ENCODE data around the gene ZNF23. TPM values are rescaled to one million over a fixed set of nuclear protein-coding genes. Genes with fewer than 3 reads are reported as not detected.

The ZNF23 gene
- total and polyA plus RNA-seq, 8 donors = 1.2 to 52.6 (median 5.5) TPM

- H3K36me3 ChIP-seq = no peaks in the 10 kb centered on the region
- H3K4me1 ChIP-seq = no peaks in the 10 kb centered on the region
- no peak for TF ChIP-seq EP300 (IDR thresholded peaks at IDR 0.05)
- no peak for TF ChIP-seq POLR2A (IDR thresholded peaks at IDR 0.05)
- TF ChIP-seq POLR2AphosphoS5 (IDR thresholded peaks at IDR 0.05) = no peak
- no peak for TF ChIP-seq CTCF (IDR thresholded peaks at IDR 0.05)
- no peaks in the 10 kb centered on the region for H3K27me3 ChIP-seq
- H3K27ac ChIP-seq = no peak overlapping the region
- H3K9me3 ChIP-seq = no peaks in the 10 kb centered on the region
- WGBS, 5 donors = 49 to 54% (median 53%) methylated on average over 3 of the region's 3 CpGs
- DNase-seq = no peak
- H3K4me3 ChIP-seq = no peak overlapping the region
- intact Hi-C loops (cut with DNase I; ENCODE audit: low total_unique reads) = loop anchor here (5.0 kb wide), 1 partner anchor 89 kb away; no protein-coding TSS in a partner anchor
Observed at GRCh38 chr16:71501547-71501946, 39.5 kb upstream of the ZNF23 start.

- Histone ChIP-seq H3K9me3 (no peaks in the 10 kb centered on the region), H3K4me3 (no peak overlapping the region), H3K27ac (no peak overlapping the region), H3K36me3 (no peaks in the 10 kb centered on the region), H3K4me1 (no peaks in the 10 kb centered on the region), H3K27me3 (no peaks in the 10 kb centered on the region)
- intact Hi-C loops (cut with DNase I; ENCODE audit: low total_unique reads) = loop anchor here (5.0 kb wide), 1 partner anchor 89 kb away; no protein-coding TSS in a partner anchor
- 63 to 86% (median 73%) methylated on average over 2 of the region's 2 CpGs for WGBS, 5 donors
- TF ChIP-seq CTCF (IDR thresholded peaks at IDR 0.05) (no peak), POLR2AphosphoS5 (IDR thresholded peaks at IDR 0.05) (no peak), POLR2A (IDR thresholded peaks at IDR 0.05) (no peak), EP300 (IDR thresholded peaks at IDR 0.05) (no peak)
- no peak for DNase-seq
Observed at GRCh38 chr16:71500964-71501363, 38.9 kb upstream of the ZNF23 start.

GRCh38 chr16:71499775-71500364 is 37.8 kb upstream of the ZNF23 start:
- H3K36me3 ChIP-seq = no peaks in the 10 kb centered on the region
- H3K4me3 ChIP-seq = no peak overlapping the region
- no peaks in the 10 kb centered on the region for H3K9me3 ChIP-seq
- WGBS, 5 donors = 0 to 5% (median 1%) methylated on average over 3 of the region's 3 CpGs
- no peak overlapping the region for H3K27ac ChIP-seq
- H3K27me3 ChIP-seq = no peaks in the 10 kb centered on the region
- no peaks in the 10 kb centered on the region for H3K4me1 ChIP-seq
- no peak for TF ChIP-seq POLR2A (IDR thresholded peaks at IDR 0.05)
- TF ChIP-seq CTCF (IDR thresholded peaks at IDR 0.05) = peak in 5 of 7 experiments; percentile 49 to 68 (median 56)
- TF ChIP-seq POLR2AphosphoS5 (IDR thresholded peaks at IDR 0.05) = no peak
- no peak for TF ChIP-seq EP300 (IDR thresholded peaks at IDR 0.05)
- DNase-seq = peak in 1 of 2 donors; percentile 83
- intact Hi-C loops (cut with DNase I; ENCODE audit: low total_unique reads) = loop anchor here (5.0 kb wide), 1 partner anchor 88 kb away; no protein-coding TSS in a partner anchor

- no peak for TF ChIP-seq EP300 (IDR thresholded peaks at IDR 0.05)
- TF ChIP-seq POLR2AphosphoS5 (IDR thresholded peaks at IDR 0.05) = no peak
- TF ChIP-seq CTCF (IDR thresholded peaks at IDR 0.05) = no peak
- TF ChIP-seq POLR2A (IDR thresholded peaks at IDR 0.05) = no peak
- H3K36me3 ChIP-seq = no peaks in the 10 kb centered on the region
- H3K27ac ChIP-seq = no peak overlapping the region
- intact Hi-C loops (cut with DNase I; ENCODE audit: low total_unique reads) = no loop called here
- WGBS, 5 donors = 78 to 94% (median 87%) methylated on average over 3 of the region's 3 CpGs
- H3K4me3 ChIP-seq = no peak overlapping the region
- no peak for DNase-seq
- no peaks in the 10 kb centered on the region for H3K4me1 ChIP-seq
- no peaks in the 10 kb centered on the region for H3K9me3 ChIP-seq
- no peaks in the 10 kb centered on the region for H3K27me3 ChIP-seq
Observed at GRCh38 chr16:71498031-71498430, 36.0 kb upstream of the ZNF23 start.

Data from stomach (tissue), 9 donors.